ENCODE data around the gene CD27. TPM values are rescaled to one million over a fixed set of nuclear protein-coding genes. Genes with fewer than 3 reads are reported as not detected.
A peak's percentile ranks its signal among the peaks of the same experiment; 100 is the strongest.

The CD27 gene
- polyA plus RNA-seq, 2 donors = 0.84 to 0.98 TPM

DNA sequence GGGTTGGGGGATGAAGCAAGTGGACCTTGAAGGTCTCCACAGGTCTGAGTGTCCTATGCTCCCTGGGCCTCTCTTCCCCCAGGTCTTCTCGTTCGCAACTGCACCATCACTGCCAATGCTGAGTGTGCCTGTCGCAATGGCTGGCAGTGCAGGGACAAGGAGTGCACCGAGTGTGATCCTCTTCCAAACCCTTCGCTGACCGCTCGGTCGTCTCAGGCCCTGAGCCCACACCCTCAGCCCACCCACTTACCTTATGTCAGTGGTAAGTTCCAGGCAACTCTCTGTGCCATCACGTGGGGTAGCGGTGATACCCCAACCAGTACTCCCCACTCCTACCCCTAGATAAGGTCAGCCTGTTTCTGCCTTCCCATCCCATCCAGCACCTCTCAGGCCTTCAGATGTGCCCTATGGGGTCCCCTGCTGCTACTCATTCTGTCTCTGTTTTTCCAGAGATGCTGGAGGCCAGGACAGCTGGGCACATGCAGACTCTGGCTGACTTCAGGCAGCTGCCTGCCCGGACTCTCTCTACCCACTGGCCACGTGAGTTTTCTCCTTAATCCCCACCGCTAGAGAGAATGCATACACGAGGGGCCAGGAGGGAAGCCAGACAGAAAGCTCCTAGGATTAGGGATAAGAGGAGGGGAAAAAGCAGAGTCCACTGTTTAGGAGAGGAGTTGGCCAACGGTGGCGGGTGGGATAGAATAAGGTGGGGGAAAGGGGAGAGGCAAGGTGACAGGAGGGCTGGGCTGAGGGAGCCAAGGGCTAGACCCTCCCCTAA, 5.5 kb downstream of the CD27 start:
- Histone ChIP-seq H3K9me3 (ENCODE audit: control insufficient read depth in 2 of 2, insufficient read depth in 1 of 2, low read depth in 1 of 2, low read length in 1 of 2) (no peaks in the 10 kb centered on the region), H3K4me1 (ENCODE audit: control insufficient read depth in 2 of 2, insufficient read depth in 2 of 2, low read length in 1 of 2) (peaks cover 2 to 20% of the 10 kb centered on the region in 2 donors), H3K27me3 (ENCODE audit: control insufficient read depth in 1 of 2, insufficient read depth in 2 of 2, low read length in 2 of 2) (no peaks in the 10 kb centered on the region), H3K36me3 (ENCODE audit: control insufficient read depth in 2 of 2, insufficient read depth in 2 of 2, low read length in 1 of 2) (peaks cover 0 to 11% of the 10 kb centered on the region in 2 donors), H3K27ac (ENCODE audit: low read depth in 2 of 2, low read length in 1 of 2) (peak overlapping the region; percentile 97 to 98), H3K4me3 (ENCODE audit: low read depth in 1 of 2, low read length in 2 of 2) (peak overlapping the region; percentile 65 to 82)
- WGBS, 2 donors = 67 to 68% methylated on average over 15 to 16 of the region's 16 CpGs

GRCh38 chr12:6450869-6451347, 6.2 kb downstream of the CD27 start:
- peak overlapping the region; percentile 65 to 82 for H3K4me3 ChIP-seq (ENCODE audit: low read depth in 1 of 2, low read length in 2 of 2)
- no peaks in the 10 kb centered on the region for H3K27me3 ChIP-seq (ENCODE audit: control insufficient read depth in 1 of 2, insufficient read depth in 2 of 2, low read length in 2 of 2)
- peaks cover 0 to 7% of the 10 kb centered on the region in 2 donors for H3K36me3 ChIP-seq (ENCODE audit: control insufficient read depth in 2 of 2, insufficient read depth in 2 of 2, low read length in 1 of 2)
- no peaks in the 10 kb centered on the region for H3K9me3 ChIP-seq (ENCODE audit: control insufficient read depth in 2 of 2, insufficient read depth in 1 of 2, low read depth in 1 of 2, low read length in 1 of 2)
- H3K27ac ChIP-seq (ENCODE audit: low read depth in 2 of 2, low read length in 1 of 2) = peak overlapping the region; percentile 97 to 98
- 2 to 6% methylated on average over 11 of the region's 11 CpGs for WGBS, 2 donors
- H3K4me1 ChIP-seq (ENCODE audit: control insufficient read depth in 2 of 2, insufficient read depth in 2 of 2, low read length in 1 of 2) = peaks cover 2 to 20% of the 10 kb centered on the region in 2 donors

- H3K4me1 ChIP-seq (ENCODE audit: control insufficient read depth in 2 of 2, insufficient read depth in 2 of 2, low read length in 1 of 2) = peaks cover 2 to 17% of the 10 kb centered on the region in 2 donors
- peak within 1 kb of the TSS; percentile 65 to 82 for H3K4me3 ChIP-seq (ENCODE audit: low read depth in 1 of 2, low read length in 2 of 2)
- peak within 1 kb of the TSS; percentile 97 to 98 for H3K27ac ChIP-seq (ENCODE audit: low read depth in 2 of 2, low read length in 1 of 2)
- H3K27me3 ChIP-seq (ENCODE audit: control insufficient read depth in 1 of 2, insufficient read depth in 2 of 2, low read length in 2 of 2) = no peaks in the 10 kb centered on the region
- peaks cover 0 to 7% of the 10 kb centered on the region in 2 donors for H3K36me3 ChIP-seq (ENCODE audit: control insufficient read depth in 2 of 2, insufficient read depth in 2 of 2, low read length in 1 of 2)
- no peaks in the 10 kb centered on the region for H3K9me3 ChIP-seq (ENCODE audit: control insufficient read depth in 2 of 2, insufficient read depth in 1 of 2, low read depth in 1 of 2, low read length in 1 of 2)
- 0 to 1% methylated on average over 27 of the region's 27 CpGs for WGBS, 2 donors
Measured at GRCh38 chr12:6451348-6452244, 6.8 kb downstream of the CD27 start, which contains the start of gene TAPBPL. Gene TAPBPL, plus strand, starts transcription at chr12:6452042. Its CDS starts 207 bp downstream, at chr12:6452249.

DNA sequence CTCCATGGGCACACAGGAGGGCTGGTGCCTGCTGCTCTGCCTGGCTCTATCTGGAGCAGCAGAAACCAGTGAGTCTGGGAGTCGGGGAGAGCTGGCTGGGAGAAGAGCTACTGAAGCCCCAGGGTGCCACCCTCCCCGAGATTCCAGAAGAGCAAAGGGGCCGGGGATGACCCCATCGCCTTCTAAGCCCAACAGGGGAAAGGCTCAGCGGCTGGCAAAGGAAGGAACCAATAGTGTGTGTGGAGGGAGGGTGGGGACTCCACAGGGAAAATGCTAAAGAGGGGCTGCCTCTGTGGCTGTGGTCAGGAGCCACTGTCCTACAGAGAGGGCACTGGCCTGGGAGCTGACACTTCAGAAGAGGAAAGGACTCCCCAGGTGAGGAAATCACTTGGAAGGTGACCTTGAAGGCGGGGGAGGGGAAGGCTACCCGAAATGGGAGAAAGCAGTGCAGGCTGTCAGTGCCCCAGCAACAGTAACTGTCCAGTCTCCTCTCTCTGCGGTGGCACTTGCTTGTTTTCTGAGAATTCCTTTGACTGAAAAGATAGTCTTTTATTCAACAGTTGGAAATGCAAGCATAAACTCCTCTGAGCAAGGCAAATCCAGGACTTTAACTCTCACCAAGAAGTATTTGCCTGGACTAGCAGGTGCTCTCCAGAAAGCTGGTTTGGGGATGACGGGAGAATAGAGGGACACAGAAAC, 7.6 kb downstream of the CD27 start:
- H3K9me3 ChIP-seq (ENCODE audit: control insufficient read depth in 2 of 2, insufficient read depth in 1 of 2, low read depth in 1 of 2, low read length in 1 of 2) = no peaks in the 10 kb centered on the region
- peak overlapping the region; percentile 97 to 98 for H3K27ac ChIP-seq (ENCODE audit: low read depth in 2 of 2, low read length in 1 of 2)
- peak overlapping the region; percentile 65 to 82 for H3K4me3 ChIP-seq (ENCODE audit: low read depth in 1 of 2, low read length in 2 of 2)
- H3K36me3 ChIP-seq (ENCODE audit: control insufficient read depth in 2 of 2, insufficient read depth in 2 of 2, low read length in 1 of 2) = peaks cover 0 to 11% of the 10 kb centered on the region in 2 donors
- peaks cover 2 to 17% of the 10 kb centered on the region in 2 donors for H3K4me1 ChIP-seq (ENCODE audit: control insufficient read depth in 2 of 2, insufficient read depth in 2 of 2, low read length in 1 of 2)
- no peaks in the 10 kb centered on the region for H3K27me3 ChIP-seq (ENCODE audit: control insufficient read depth in 1 of 2, insufficient read depth in 2 of 2, low read length in 2 of 2)
- WGBS, 2 donors = 3 to 6% methylated on average over 9 of the region's 9 CpGs

DNA sequence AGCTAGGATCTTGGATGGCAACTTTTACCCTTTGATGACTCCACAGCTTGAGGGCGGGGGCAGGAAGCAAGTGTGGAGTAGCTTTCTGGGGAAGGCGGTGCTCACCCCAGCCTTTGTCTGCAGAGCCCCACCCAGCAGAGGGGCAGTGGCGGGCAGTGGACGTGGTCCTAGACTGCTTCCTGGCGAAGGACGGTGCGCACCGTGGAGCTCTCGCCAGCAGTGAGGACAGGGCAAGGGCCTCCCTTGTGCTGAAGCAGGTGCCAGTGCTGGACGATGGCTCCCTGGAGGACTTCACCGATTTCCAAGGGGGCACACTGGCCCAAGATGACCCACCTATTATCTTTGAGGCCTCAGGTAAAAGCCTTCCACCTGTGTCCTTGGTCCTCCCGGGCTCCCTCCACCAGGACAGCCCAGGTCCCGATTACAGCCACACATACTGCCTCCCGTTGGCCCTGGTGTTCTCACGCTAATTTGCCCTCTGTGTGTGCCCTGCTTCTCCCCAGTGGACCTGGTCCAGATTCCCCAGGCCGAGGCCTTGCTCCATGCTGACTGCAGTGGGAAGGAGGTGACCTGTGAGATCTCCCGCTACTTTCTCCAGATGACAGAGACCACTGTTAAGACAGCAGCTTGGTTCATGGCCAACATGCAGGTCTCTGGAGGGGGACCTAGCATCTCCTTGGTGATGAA, 8.3 kb downstream of the CD27 start:
- no peaks in the 10 kb centered on the region for H3K27me3 ChIP-seq (ENCODE audit: control insufficient read depth in 1 of 2, insufficient read depth in 2 of 2, low read length in 2 of 2)
- H3K27ac ChIP-seq (ENCODE audit: low read depth in 2 of 2, low read length in 1 of 2) = peak overlapping the region; percentile 97 to 98
- H3K36me3 ChIP-seq (ENCODE audit: control insufficient read depth in 2 of 2, insufficient read depth in 2 of 2, low read length in 1 of 2) = peaks cover 3 to 16% of the 10 kb centered on the region in 2 donors
- peaks cover 2 to 17% of the 10 kb centered on the region in 2 donors for H3K4me1 ChIP-seq (ENCODE audit: control insufficient read depth in 2 of 2, insufficient read depth in 2 of 2, low read length in 1 of 2)
- H3K4me3 ChIP-seq (ENCODE audit: low read depth in 1 of 2, low read length in 2 of 2) = peak overlapping the region; percentile 65 to 82
- WGBS, 2 donors = 36 to 37% methylated on average over 17 of the region's 17 CpGs
- H3K9me3 ChIP-seq (ENCODE audit: control insufficient read depth in 2 of 2, insufficient read depth in 1 of 2, low read depth in 1 of 2, low read length in 1 of 2) = no peaks in the 10 kb centered on the region

GRCh38 chr12:6457220-6457945, 12.6 kb downstream of the CD27 start:
- peaks cover 0 to 4% of the 10 kb centered on the region in 2 donors for H3K4me1 ChIP-seq (ENCODE audit: control insufficient read depth in 2 of 2, insufficient read depth in 2 of 2, low read length in 1 of 2)
- H3K27me3 ChIP-seq (ENCODE audit: control insufficient read depth in 1 of 2, insufficient read depth in 2 of 2, low read length in 2 of 2) = no peaks in the 10 kb centered on the region
- H3K27ac ChIP-seq (ENCODE audit: low read depth in 2 of 2, low read length in 1 of 2) = peak overlapping the region in 1 of 2 donors; percentile 3
- 91% methylated on average over 12 of the region's 12 CpGs for WGBS, 2 donors
- peaks cover 10 to 40% of the 10 kb centered on the region in 2 donors for H3K36me3 ChIP-seq (ENCODE audit: control insufficient read depth in 2 of 2, insufficient read depth in 2 of 2, low read length in 1 of 2)
- no peak overlapping the region for H3K4me3 ChIP-seq (ENCODE audit: low read depth in 1 of 2, low read length in 2 of 2)
- no peaks in the 10 kb centered on the region for H3K9me3 ChIP-seq (ENCODE audit: control insufficient read depth in 2 of 2, insufficient read depth in 1 of 2, low read depth in 1 of 2, low read length in 1 of 2)

- Histone ChIP-seq H3K4me3 (ENCODE audit: low read depth in 1 of 2, low read length in 2 of 2) (no peak overlapping the region), H3K4me1 (ENCODE audit: control insufficient read depth in 2 of 2, insufficient read depth in 2 of 2, low read length in 1 of 2) (peaks cover 0 to 5% of the 10 kb centered on the region in 2 donors), H3K9me3 (ENCODE audit: control insufficient read depth in 2 of 2, insufficient read depth in 1 of 2, low read depth in 1 of 2, low read length in 1 of 2) (no peaks in the 10 kb centered on the region), H3K27me3 (ENCODE audit: control insufficient read depth in 1 of 2, insufficient read depth in 2 of 2, low read length in 2 of 2) (no peaks in the 10 kb centered on the region), H3K27ac (ENCODE audit: low read depth in 2 of 2, low read length in 1 of 2) (peak overlapping the region in 1 of 2 donors; percentile 8), H3K36me3 (ENCODE audit: control insufficient read depth in 2 of 2, insufficient read depth in 2 of 2, low read length in 1 of 2) (peaks cover 11 to 46% of the 10 kb centered on the region in 2 donors)
- 92 to 93% methylated on average over 14 of the region's 14 CpGs for WGBS, 2 donors
Measured at GRCh38 chr12:6458281-6459003, 13.7 kb downstream of the CD27 start.

GRCh38 chr12:6459004-6459337, 14.2 kb downstream of the CD27 start:
- 97 to 98% methylated on average over 2 of the region's 2 CpGs for WGBS, 2 donors
- Histone ChIP-seq H3K4me3 (ENCODE audit: low read depth in 1 of 2, low read length in 2 of 2) (no peak overlapping the region), H3K27me3 (ENCODE audit: control insufficient read depth in 1 of 2, insufficient read depth in 2 of 2, low read length in 2 of 2) (no peaks in the 10 kb centered on the region), H3K27ac (ENCODE audit: low read depth in 2 of 2, low read length in 1 of 2) (peak overlapping the region in 1 of 2 donors; percentile 8), H3K4me1 (ENCODE audit: control insufficient read depth in 2 of 2, insufficient read depth in 2 of 2, low read length in 1 of 2) (peaks cover 0 to 5% of the 10 kb centered on the region in 2 donors), H3K36me3 (ENCODE audit: control insufficient read depth in 2 of 2, insufficient read depth in 2 of 2, low read length in 1 of 2) (peaks cover 11 to 48% of the 10 kb centered on the region in 2 donors), H3K9me3 (ENCODE audit: control insufficient read depth in 2 of 2, insufficient read depth in 1 of 2, low read depth in 1 of 2, low read length in 1 of 2) (no peaks in the 10 kb centered on the region)

All from esophagus (tissue), 2 donors.